Middle frontal gyrus (tissue), 1 donor: ENCODE results near the gene CREB3L2.
"Not testable (repeated sequence)": the region's sequence is repeated elsewhere in the genome, so short reads cannot be mapped to it uniquely, and the experiment has no call there.

Experiments used
- DNase-seq: peaks from one replicate; pipeline ENCODE4 v3.0.0-alpha.2; 2015; ENCODE audit warnings: low spot score; ENCODE audit errors: extremely low spot score

Gene CREB3L2

GRCh38 chr7:137934941-137935883, 66.7 kb downstream of the CREB3L2 start:
- DNase-seq: no peak

- no peak for DNase-seq
These were observed 67.6 kb downstream of the CREB3L2 start for GRCh38 chr7:137934176-137934826.

DNA sequence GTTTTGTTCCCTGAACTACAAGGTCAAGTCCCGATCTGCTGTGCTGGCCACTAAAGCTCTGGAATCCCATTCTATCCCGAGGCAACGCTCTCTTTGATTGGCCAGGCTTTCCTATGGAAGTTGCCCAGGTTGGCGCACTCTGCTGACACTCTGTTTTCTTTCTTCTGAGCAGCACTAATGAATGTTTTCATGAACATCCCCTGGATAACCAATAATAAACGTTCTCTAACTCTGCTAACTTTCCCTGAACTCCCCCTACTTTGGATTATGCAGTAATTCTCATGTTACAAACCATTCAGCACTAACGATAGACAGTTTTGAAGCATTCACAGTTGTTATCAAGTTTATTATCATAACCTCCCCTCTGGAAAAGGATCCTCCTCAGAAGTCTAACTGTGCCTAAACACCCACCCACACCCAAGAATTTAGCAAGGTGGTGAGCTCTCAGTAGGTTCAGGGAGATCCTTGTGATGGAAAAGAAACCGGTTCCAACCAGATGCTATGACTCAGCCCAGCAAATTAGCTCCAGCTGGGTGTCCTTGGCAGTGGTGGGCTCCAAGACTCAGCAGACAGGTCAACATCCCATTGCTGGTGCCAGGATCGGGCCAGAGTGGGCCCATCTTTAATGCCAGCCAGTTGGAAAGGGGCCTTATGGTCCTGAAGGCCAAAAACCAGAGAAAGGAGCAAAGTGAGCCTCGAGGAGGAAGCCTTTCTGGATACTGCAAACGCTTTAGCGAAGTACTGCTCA, 68.4 kb downstream of the CREB3L2 start:
- no peak for DNase-seq

- DNase-seq: no peak
These were observed 69.0 kb downstream of the CREB3L2 start for GRCh38 chr7:137932881-137933269.

DNA sequence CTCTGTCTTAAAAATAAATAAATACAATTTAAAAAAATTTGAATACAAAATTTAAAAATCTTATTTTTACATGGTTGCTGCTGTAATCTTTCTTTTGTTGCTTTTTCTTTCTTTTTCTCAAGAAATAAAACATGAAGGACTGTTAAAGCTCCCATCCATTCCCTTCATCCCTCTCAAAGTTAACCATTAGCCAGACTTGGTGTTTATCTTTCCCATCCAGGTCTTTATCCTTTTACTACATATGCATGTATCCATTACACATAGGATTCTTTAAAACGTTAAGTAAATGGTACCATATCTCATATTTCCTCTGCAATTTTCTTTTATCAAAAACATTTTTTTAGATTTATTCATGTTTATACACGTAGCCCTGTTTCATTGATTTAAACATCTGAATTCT, 70.1 kb downstream of the CREB3L2 start:
- DNase-seq: no peak

DNA sequence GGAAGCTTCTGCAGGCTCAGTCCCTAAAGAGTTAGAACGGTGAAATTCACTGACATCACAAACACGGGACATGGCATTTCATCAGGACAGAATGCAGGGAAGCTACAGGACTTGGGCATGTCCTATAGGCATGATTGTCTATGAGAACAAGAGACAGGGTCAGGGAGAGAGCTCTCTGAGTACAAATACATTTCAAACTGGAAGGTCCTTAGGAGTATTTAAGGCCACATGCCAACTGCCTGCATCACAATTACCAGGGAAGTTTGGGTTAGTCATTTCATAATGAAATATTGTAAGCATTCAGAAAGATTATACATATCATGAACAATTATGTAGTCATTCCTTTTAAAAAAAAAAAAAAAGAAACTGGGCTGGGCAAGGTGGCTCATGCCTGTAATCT, 71.3 kb downstream of the CREB3L2 start:
- no peak for DNase-seq

GRCh38 chr7:137928626-137929025, 73.3 kb downstream of the CREB3L2 start:
- no peak for DNase-seq

- no peak for DNase-seq
These were observed 74.5 kb downstream of the CREB3L2 start for GRCh38 chr7:137927386-137927785.

GRCh38 chr7:137926206-137926605, 75.7 kb downstream of the CREB3L2 start:
- not testable (repeated sequence) for DNase-seq

DNA sequence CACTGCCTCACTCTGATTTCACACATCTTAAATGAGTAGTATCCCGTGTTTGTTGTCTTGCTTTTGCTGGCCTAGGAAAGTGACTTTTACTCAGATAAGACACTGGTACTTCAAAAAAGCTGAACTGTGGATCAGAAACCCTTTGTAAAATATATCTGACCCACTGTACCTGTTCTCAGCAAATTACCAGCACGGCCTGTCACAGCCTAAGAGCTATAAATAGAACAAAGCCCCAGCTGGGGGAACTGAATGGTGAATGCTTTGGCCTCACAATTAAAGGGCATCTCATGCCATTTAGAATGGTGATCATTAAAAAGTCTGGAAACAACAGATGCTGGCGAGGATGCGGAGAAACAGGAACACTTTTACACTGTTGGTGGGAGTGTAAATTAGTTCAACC, 76.1 kb downstream of the CREB3L2 start:
- DNase-seq: no peak

GRCh38 chr7:137925091-137925490, 76.8 kb downstream of the CREB3L2 start:
- DNase-seq: no peak

DNA sequence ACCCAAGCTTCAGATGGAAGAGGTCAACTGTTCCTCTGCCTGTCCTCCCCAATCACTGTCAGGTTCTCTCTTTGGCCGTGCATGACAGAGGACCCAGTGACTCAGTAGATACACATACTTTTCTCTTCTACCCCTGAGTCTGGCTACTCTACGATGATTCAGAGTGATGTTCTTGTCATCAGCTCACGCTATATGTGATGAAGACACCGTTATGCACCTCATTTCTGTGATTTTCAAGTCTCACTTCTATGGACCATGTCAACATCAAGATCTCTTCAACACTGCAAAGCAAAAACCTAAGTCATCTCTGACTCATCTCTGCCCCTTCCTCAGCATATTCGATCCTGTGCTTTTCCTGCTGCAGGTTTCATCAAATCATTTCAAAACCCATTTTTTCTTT, 78.5 kb downstream of the CREB3L2 start:
- DNase-seq: no peak

DNA sequence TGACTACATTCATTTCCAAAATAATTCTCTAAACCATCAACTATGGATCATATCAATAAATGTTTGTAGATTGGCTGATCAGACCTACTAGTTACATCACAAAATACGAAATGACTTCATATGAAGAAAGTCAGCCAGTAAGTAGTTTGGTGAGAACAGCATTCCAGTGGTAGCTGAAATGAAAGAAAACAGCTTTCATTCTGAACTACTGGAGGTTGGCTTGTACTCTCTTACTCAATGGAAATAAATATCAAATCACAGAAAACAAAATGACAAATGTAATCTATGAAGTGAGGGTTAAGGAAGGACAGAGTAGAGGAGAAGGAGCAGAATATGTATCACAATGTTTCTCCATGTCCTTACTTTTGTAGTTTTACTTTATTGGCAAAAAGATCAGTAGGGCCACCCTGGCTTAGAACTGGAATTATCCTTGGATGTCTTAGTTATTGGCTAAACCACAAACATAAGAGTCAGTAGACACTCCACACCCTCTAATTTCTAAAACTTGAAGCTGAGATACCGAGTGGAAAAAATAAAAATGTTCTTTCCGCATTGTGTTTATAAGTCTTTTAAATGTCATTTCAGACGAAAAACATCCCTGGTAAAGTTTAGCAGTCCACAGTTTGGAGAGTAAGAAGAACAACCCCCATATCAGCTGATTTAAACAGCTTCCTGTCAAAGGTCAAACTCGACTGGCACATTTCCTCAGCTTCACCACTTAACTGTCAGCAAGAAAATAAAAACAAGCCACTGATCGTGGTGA, 81.1 kb downstream of the CREB3L2 start:
- DNase-seq: no peak

DNA sequence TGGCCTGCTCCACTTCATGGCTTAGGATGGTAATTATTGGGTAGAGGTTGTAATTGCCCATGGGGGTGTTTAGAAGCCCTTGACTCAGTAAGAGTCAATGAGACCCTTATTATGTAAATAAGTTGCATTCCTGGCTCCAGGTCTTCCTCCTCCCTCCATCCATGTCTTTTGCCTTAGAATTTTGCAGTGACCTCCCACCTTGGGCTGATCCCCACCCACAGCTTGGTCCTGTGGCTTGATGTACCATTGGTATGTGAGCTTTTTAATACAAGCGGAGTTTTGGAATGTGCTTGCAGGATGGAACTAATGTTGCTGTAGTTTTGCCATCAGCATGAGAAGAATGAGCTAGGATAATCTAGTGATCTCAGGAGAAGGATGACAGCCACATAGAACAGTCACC, 81.9 kb downstream of the CREB3L2 start:
- DNase-seq: no peak

DNA sequence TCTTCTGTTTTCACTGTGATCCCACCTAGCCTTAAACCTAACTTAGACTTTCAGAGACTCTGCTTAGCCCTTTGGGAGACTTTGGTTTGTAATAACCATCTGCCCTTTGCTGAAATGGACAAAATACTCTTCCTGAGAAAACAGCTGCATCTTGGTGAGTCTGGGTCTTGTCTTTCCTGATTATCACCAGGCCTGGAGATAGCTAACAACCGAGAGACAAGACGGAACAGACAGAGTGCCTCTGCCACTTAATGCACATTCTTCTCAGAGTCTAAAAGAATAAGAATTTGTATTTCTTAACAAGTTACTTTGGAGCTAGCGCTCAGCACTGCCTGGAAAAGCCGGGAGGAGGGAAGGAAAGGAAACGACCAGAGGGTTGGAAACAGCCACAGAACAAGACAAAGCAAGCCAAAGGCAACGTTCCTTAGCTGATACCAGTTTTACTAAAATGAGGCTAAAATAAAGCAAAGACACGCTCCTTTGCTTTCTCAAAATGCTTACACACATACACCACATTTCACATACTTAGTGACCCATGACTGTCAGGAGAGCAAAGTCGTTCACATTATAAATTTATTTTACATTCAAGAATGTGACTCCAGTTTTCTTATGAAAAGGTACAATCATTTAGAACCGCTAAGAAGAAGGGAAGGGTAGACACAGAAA, 84.8 kb downstream of the CREB3L2 start:
- no peak for DNase-seq

- no peak for DNase-seq
These were observed 85.3 kb downstream of the CREB3L2 start for GRCh38 chr7:137916564-137916963.

- no peak for DNase-seq
These were observed 86.6 kb downstream of the CREB3L2 start for GRCh38 chr7:137915266-137915665.

DNA sequence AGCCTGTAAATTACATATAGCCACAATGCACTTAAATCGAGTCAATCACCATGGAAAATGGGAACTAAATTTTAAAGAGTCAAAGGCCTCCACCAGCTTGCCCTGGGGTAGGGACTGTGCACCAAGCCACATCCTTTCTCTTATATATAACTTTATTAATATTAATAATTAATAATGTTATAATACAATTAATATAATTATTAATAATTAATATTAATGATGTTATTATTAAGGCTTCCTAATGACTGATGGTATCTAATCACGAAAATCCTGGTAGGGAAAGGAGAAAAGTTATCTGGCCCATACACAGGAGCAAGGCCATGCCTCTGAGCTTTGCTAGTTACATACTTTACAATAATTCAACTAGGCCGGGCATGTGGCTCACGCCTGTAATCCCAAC, 87.9 kb downstream of the CREB3L2 start:
- DNase-seq: no peak

DNA sequence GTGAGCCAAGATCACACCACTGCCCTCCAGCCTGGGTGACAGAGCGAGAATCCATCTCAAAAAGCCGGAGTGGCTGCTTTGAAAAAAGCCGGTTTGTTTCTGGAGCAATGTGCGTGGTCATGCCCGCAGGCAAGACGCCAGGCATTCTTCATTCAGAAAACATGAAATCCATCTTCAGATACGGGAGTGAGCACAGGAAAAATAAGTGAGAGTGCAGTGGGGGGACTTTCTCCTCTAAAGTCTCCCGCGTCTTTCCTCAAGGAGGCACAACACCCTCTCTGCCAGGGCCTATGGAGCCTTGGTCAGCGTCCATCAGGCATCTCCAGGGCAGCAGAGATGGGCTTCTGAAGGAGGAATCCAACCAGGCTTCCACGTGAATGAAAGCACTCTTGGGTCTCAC, 92.8 kb downstream of the CREB3L2 start:
- DNase-seq: no peak

GRCh38 chr7:137908106-137908505, 93.8 kb downstream of the CREB3L2 start:
- no peak for DNase-seq

DNA sequence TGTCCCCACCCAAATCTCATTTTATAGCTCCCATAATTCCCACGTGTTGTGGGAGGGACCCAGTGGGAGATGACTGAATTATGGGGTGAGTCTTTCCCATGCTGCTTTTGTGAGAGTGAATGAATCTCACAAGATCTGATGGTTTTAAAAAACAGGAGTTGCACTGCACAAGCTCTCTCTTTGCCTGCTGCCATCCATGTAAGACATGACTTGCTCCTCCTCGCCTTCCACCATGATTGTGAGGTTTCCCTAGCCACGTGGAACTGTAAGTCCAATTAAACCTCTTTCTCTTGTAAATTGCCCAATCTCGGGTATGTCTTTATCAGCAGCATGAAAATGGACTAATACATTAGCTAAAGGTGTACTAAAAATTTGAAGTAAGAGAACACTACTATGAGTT, 95.2 kb downstream of the CREB3L2 start:
- not testable (repeated sequence) for DNase-seq
